NCI-H524 treated with DMSO at 0.1 percent for 48 hours (cell line): ENCODE data around the gene PCDH9.
"Not testable (repeated sequence)": the region's sequence is repeated elsewhere in the genome, so short reads cannot be mapped to it uniquely, and the experiment has no call there.

ENCODE experiments used
- DNase-seq: peaks from one replicate; lab custom pipeline; 2025; lab: John Stamatoyannopoulos, UW

PCDH9 gene

DNA sequence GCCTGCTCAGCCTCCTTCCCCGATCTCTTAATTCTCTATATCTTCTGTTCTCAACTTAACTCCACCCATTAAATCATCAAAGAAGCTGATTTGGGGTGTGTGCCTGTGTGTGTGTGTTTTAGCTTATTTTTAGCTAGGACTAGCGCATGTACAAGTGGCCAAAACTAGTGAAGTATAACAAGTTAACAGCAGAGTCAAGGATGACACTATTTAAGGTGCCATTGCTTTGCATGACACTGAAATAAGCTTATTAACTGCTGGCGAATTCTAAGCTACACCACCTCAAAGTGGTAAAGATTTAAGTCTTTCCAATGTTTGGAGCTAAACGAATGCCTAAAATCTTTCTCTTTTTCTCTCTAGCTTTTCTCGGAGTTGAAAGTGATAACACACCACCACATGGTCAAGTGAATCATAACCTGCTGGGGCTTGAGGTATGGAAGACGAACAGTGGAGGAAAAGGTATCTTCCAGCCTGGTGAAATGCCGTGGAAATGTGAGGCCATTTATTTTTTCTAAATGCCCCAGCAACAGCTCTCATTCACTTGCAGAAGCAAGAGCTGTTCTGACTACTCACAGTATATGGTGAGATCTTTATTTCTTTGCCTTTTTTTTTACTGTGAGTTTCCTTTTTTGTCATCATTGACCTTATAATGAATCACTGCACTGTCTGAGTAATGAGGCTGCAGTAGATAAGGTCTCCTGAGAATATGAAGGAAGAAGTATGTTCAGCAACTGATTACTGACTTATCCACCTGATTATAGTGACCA, 570.3 kb downstream of the PCDH9 start:
- DNase-seq: no peak

DNA sequence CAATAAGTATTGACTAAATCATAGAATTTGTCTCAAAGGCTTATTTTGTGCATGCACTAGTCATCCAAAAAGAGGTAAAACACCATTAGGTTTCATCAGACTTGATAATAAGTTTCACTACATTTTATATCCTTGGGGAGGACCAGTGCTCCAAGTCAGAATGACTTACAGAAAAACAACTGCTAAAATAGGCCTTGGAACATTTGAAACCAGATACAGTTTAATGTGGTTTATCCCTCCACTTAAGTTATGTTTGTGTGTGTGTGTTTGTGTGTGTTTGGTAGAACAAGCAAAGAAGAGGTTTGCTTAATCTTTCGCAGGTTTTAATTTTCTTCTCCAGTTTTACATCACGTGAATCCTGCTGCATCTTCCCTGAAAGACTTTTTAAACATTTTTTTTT, 570.9 kb downstream of the PCDH9 start:
- no peak for DNase-seq

DNA sequence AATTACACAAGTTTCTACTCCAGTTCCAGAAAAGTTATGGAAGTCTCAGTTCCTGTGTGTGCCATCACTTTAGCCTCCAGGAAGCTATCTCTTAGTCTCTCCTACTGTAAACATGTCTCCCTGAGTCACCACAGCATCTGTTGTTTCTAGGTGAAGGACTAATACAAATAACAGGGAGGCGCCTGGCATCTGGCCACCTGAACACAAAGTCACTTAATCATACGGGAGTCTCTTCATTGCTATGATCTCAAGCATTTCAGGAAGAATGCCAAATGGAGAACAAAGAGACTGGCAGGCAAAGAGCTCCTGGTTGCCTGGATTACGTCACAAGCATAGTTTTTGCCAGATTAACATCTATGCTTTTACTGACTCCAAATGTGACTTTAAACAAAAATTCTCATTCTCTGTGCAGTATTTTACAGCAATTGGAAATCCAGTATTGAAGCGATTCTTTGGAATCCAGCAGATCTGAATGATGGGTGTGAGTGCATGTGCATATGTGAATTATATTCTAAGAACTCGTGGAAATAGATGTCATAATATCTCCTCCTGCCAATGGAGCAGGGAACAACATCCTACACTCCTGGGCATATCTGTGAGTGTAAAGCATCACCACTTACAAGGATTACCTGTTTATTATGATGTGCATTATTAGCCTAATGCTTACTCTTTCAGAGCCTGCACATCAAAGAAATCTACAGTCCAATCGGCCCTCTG, 572.8 kb downstream of the PCDH9 start:
- peak; percentile 91 for DNase-seq

DNA sequence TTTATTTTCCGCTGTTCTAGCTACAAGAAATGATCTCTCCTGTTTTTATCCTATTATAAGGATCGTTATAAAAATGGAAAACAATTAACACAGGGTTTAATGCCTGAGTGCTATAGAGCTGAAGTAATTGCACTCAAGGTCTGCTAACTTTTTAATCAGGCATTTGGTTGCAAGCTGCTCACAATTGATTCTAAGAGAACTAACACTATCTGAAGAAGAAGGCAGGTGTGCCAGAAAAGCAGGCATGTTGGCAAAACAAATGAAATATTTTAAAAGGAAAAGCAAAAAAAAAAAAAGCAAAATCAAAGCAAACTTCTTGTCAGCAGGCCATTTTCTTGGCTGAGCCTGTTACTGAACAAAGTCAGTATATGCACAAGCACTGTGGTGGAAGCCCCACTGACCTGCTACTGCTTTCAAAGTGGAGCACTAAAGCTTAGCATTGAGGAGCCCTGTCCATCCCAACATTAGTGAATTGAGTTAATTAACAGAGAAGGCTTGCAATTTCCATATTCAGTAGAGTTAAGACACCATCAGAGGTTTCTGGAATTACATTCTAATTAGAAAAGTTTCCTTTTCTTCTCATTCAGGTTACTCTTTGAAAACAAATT, 574.2 kb downstream of the PCDH9 start:
- DNase-seq: no peak

DNA sequence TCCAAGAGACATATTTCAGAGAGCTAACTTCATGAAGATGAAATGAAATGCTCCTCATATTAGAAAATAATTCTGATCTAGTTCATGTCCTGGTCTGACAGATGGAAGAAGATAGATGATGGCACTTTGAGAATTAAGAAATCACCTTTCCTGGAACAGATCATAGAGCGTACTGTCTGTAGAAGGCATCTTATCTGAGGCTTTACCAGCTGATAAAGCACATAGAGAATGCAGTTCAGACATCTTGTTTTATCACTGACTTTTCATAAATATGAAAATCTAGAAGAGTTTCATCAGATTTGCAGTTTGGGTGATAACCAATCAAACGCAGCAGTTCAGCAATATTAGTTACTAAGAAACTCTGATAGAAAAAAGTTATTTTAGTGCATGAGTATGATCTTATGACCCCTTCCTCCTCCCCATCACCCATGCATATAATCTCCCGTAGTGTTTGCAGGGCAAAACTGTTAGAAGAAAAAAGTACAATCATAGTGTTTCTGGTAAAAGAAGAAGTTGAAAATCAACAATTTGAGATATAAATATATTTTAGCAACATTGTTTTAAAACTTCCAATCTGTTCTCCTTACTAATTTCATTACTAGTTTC, 585.2 kb downstream of the PCDH9 start:
- DNase-seq: no peak

DNA sequence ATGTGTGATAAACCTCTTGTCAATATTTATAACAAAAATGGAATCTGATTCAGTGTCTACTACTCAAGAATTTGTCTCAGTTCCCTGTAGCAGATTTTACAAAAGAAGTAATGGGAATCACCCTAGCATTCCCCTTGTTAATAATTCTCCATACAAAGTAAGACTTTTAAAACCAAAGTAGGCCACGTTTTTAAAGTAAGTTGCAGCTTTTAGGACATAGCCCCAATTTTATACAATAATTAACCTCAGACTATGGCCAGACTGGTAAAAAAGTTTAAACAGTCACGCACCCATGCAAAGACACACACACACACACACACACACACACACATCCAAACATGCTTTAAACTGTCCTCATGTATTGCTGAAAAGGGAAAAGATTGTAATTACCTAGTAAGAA, 589.9 kb downstream of the PCDH9 start:
- no peak for DNase-seq

DNA sequence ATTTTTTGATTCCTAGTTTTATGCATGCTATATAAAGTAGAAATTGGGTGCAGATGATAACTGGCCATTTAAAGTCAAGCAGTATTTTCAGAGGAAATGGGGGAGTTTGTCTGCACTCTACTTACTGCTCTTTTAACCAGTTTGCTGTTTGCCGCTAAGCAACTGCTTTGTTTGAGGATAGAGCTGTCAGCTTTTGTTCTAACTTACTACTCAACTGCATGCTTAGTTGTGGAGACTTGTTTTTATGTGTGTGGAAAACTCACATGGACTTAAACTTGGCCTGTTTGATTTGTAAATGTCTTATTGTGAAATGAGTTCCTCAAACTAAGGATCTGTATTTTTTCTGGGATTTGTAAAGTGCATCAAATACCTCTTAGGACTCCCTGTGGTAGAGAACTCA, 591.1 kb downstream of the PCDH9 start:
- DNase-seq: no peak

DNA sequence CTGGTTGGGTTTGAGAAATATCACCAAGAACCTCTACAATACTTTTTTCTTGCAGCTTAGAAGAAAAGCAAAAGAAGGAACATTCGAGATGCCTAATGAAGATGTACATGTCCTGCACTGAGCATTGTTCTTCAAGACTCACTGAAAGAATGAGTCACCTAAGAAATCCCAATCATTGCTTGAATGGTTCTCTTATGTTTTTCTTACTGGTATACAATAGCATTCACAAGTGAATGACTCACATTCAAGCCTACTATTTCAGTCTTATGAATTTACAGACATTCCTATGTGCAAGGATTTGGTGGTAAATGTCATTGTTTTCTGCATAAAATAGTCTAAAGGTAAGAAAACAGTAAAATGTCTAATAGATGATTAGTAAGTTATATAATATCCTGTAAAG, 594.6 kb downstream of the PCDH9 start:
- no peak for DNase-seq

DNA sequence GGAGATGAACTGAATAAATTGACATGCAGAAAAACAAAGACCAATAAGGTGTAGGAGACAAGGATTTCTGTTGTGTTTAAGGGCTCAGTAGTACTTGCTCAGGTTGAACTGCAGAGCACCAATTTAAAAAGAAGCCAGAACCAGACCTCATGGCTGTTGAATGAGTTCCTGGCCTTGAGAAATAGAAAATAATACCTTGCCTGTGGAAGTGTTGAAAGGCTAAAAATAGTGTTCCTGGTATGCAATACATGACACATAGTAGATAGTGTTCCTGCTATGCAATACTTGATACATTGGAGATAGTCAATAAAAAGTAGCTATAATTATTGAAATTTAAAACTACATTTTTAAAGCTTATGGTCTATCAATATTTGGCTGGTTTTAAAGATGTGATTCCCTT, 595.8 kb downstream of the PCDH9 start:
- DNase-seq: no peak

DNA sequence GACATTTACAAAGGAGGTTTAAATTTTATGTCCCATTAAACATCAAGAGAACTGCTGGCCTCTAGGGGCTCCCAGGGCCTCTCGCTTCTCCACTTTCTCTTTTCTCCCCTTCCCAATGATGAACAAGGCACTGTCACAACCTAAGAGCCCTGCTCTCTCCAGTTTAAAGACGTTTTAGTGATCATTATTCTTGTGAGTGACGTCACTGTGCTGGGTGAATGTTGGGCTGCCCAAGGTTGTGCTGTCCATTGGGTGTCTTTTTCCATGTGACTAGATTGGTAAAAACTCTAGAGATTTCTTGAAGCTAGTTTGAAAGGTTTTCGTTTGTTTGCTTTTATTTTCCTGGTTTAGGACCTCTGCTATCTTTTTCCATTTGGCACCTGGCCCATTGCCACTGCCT, 602.6 kb downstream of the PCDH9 start:
- DNase-seq: no peak

DNA sequence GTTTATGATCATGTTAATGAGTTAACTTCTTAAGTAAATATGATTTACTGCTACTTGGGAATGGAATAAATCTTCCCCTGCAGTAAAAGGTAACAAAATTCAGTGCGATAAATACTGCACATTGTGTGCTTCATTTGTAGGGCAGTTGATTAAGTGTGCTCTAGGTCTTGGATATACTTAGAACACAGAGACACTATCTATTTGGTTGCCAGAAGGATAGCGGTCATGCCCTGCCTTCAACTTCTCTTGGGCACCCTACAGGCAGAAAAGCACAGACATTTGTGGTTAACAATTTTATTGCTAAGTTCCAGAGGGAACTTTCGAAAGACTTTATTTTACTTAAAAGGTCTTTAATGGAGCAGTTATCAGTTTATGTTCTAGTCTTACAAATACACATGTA, 605.8 kb downstream of the PCDH9 start:
- DNase-seq: no peak

DNA sequence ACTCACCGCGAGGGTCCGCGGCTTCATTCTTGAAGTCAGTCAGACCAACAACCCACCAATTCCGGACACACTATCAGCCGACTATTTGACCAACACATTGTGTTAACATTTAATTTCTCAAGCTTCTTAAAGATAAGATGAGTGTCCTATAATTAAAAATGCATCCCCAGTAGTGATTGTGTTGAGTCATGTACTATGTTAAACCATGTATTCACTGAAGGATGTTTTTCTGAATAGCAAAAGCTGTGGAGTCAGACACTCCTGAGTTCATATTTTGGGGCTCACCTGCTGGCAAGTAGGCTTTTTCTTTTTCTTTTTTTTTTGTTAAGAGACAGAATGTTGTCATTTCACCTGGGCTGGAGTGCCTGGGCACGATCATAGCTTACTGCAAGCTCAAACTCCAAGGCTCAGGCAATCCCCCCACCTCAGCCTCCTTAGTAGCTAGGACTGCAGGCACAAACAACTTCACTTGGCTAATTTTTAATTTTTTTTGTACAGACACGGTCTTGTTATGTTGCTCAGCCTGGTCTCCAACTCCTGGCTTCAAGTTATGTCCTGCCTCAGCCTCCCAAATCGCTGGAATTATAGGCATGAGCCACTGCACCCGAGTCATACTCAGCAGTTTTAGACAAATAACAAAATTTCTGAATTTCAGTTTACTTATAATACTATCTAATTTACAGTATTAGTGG, 606.9 kb downstream of the PCDH9 start:
- DNase-seq: no peak

DNA sequence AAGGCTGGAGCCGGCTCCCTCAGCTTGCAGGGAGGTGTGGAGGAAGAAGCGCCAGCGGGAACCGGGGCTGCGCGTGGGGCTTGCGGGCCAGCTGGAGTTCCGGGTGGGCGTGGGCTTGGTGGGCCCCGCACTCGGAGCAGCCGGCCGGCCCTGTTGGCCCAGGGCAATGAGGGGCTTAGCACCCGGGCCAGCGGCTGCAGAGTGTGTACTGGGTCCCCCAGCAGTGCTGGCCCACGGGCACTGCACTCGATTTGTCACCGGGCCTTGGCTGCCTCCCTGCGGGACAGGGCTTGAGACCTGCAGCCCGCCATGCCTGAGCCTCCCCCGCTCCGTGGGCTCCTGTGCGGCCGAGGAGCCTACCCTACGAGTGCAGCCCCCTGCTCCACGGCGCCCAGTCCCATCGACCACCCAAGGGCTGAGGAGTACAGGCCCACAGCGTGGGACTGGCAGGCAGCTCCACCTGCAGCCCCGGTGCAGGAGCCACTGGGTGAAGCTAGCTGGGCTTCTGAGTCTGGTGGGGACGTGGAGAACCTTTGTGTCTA, 608.2 kb downstream of the PCDH9 start:
- DNase-seq: not testable (repeated sequence)

DNA sequence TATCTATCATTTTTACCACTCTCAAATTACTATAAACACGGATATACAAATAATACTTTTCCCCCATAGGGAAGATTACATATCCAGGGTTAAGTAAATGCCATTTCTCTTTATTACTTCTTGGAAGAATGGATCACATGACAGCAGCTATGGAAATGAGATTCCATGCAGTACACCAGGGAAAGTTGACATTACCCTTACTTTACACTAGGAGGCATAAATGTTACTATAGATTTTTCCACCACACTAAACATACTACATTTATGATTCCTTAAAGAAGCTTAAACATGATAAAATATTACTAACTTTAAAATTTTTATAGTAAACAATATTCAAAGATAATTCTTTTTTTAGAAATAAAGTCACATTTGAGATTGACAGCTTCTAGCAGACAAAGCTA, 611.4 kb downstream of the PCDH9 start:
- DNase-seq: no peak

DNA sequence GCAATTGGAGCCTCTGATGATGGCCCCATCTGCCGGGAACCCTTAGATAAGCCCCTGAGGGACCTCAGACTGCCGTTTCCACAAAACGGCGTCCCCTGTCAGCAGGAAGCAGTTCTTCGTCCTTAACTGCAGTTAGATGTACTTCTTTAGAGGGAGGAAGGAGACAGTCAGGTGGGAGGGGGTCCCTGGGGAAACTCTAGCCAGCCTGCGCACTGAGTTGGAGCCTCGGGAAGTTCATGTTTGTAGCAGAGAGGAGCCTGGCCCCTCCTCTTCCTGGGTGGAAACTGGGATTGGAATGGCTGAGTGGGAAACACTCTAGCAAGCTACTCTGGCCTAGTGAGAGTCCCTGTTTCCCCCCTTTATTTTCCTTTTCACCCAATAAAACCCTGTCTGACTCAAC, 612.4 kb downstream of the PCDH9 start:
- no peak for DNase-seq

DNA sequence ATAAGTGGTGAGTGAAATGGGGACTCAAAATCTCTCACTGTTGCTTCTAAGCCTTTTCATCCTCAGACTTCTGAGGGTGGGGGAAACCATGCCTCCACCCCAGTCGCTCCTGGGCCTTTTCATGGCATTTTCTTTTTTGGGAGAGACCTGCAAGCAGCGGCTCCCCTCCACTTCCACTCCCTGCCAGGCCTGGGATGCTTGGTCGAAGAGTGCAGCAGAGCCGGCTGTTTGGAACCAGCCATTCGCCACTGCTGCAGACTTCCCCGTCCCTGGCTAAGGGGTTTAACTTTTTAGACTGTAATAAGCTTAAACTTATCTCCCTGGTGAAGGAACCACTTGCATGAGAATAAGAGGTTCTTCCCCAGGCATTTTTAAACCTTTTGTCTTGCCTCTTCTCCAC, 617.2 kb downstream of the PCDH9 start:
- no peak for DNase-seq

DNA sequence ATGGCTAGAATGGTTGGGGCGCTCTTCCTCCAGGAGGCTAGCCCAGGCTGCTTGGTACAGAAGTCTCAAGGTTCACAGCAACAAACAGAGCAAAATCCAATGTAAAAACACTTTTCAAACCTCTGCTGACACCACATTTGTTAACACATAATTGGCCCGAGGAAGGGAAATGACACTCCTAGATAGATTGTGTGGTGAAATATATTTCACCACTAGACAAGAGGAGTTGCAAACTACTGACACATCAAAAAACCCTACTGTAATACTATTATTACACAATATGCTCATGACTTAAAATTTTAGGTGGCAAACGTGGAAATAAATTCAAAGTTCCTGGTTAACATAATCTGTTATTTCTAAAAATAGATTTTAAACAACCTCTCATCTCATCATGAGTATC, 643.6 kb downstream of the PCDH9 start:
- DNase-seq: no peak

DNA sequence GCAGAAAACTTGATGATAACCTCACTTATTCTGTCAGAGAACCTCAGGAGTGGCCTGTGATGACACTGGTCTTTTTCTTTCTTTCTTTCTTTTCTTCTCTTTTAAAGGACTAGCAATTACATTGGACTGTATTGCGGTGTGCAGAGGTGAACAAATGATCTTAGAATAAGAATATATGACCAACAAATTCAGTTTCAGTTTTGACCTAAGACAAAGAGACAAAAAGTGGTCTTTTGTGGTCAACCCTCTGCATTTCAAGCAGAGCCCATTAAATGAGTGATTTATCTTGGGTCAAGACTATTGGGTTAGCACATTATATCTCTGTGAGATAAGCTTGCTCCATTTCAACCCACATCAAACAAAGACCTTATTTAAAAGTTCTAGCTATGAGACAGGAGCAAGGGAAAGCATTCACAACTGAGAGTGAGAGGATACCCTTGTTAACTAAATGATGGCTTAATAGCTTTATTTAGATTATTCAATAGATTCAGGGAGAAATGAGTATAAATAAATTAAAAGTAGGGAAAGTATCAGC, 644.4 kb downstream of the PCDH9 start:
- DNase-seq: no peak

DNA sequence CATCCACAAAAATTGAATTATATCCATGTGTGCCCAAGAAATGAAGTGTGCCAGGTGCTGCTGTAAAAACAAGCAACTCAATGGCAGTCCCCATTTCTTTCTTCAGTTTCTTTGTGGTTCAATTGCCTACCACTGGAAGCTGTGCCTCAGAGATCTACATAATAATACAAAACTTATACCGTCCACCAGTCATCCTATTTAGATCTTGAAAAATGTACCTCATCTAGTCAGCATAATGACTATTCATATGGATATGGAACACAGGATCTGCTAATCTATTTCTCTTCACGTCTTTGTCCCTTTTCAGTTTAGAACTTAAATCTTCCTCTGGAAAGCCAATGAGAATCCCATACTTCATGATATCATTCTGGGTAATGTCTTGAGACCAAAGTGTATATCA, 648.5 kb downstream of the PCDH9 start:
- DNase-seq: no peak

DNA sequence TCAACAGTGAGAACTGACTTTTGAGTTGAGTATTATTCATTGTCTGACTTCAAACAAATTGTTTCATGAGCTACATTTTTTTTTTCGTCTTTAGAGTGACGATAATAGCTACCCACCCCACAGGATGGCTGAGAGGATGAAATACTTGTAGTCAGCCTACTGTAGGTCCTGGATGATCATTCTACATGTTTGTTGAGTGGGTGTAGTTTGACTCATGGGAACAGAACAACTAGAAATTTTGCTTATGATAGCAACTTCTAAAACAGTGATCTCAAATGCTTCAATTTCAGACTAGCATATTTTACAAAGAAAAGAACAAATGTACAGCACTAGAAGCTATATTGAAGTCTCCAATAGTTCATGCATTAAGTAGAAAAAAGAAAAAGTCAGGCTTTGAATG, 651.8 kb downstream of the PCDH9 start:
- DNase-seq: no peak

DNA sequence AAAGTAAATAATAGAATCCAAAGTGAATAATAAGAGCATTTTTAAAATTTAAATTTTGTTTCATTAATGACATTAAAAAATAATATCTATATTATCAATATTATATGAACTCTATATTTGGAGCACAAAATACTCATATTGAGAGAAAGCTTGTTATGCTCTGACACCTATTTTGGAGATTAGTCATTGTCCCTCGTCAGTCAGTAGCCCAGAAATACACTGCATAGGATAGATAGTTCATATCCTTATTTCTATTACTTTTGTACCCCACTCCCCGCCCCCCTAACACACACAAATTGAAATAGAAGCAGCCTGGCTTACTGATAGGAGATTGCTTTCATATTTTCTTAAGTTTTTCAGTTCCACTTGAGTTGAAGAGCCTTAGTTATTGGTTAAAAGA, 652.8 kb downstream of the PCDH9 start:
- no peak for DNase-seq

DNA sequence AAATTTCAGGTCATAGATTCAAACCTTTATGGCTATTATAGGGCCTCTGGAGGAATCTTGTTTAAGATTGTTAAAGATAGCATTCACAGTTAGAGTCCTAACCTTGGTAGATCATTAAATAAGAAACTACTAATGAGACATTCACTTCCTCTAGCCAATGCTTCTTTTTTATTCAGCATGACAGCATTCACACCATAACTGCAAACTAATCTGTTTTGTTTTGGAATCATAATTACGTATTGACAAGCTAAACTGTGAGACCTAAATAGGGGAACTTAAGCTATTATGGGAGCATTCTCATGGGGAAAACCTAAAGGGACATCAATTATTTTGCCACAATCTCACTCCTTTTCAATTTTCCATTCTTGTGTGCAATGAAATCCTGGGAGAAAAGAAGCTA, 653.8 kb downstream of the PCDH9 start:
- no peak for DNase-seq
